Trophoblast cell (in vitro differentiated cells and primary cell): Measurements from ENCODE around the gene FASN.
"Not testable (repeated sequence)": the region's sequence is repeated elsewhere in the genome, so short reads cannot be mapped to it uniquely, and the experiment has no call there.

Experiments used
- DNase-seq, 2 donors: peaks; one replicate each; pipeline ENCODE4 v3.0.0-alpha.2; 2016
- H2AFZ ChIP-seq: 2 replicates; pipeline ENCODE4 v1.6.1; 2013; ENCODE audit warnings: low read length, moderate library complexity, mild to moderate bottlenecking; ENCODE audit not compliant: insufficient read depth, poor library complexity
- H2AK5ac ChIP-seq: 2 replicates; pipeline ENCODE4 v1.6.1; 2013; ENCODE audit warnings: mild to moderate bottlenecking, low read length
- H2BK120ac ChIP-seq: 2 replicates; pipeline ENCODE4 v1.6.1; 2013; ENCODE audit warnings: low read length, mild to moderate bottlenecking, moderate library complexity; ENCODE audit not compliant: insufficient read depth, poor library complexity
- H2BK12ac ChIP-seq: 2 replicates; pipeline ENCODE4 v1.6.1; 2013; ENCODE audit warnings: mild to moderate bottlenecking, low read length, moderate library complexity
- H2BK5ac ChIP-seq: 2 replicates; pipeline ENCODE4 v1.6.1; 2013; ENCODE audit warnings: low read length, low read depth, moderate library complexity, mild to moderate bottlenecking; ENCODE audit not compliant: poor library complexity
- H3K14ac ChIP-seq: 2 replicates; pipeline ENCODE4 v1.6.1; 2013; ENCODE audit warnings: mild to moderate bottlenecking, low read length
- H3K18ac ChIP-seq: 2 replicates; pipeline ENCODE4 v1.6.1; 2013; ENCODE audit warnings: mild to moderate bottlenecking, low read length
- H3K23ac ChIP-seq: 2 replicates; pipeline ENCODE4 v1.6.1; 2013; ENCODE audit warnings: low read length
- H3K27ac ChIP-seq: 2 replicates; pipeline ENCODE4 v1.5.1; 2013; ENCODE audit warnings: low read depth, mild to moderate bottlenecking, inconsistent platforms, low read length, moderate library complexity
- H3K27me3 ChIP-seq: 2 replicates; pipeline ENCODE4 v1.6.1; 2013; ENCODE audit warnings: inconsistent platforms, mild to moderate bottlenecking, low read length, moderate library complexity; ENCODE audit not compliant: insufficient read depth
- H3K36me3 ChIP-seq, 2 experiments: 1 replicate in 1 of 2; 2 replicates in 1 of 2; pipeline ENCODE4 v1.6.1; 2013; ENCODE audit warnings: low read length in 2 of 2, mild to moderate bottlenecking in 2 of 2, moderate library complexity in 1 of 2; ENCODE audit not compliant: insufficient read depth in 2 of 2, control insufficient read depth in 1 of 2
- H3K4ac ChIP-seq: 2 replicates; pipeline ENCODE4 v1.6.1; 2013; ENCODE audit warnings: low read depth, mild to moderate bottlenecking, low read length, moderate library complexity
- H3K4me1 ChIP-seq, 2 experiments: 1 replicate in 1 of 2; 2 replicates in 1 of 2; pipeline ENCODE4 v1.6.1; 2013; ENCODE audit warnings: low read length in 2 of 2, mild to moderate bottlenecking in 2 of 2, moderate library complexity in 1 of 2; ENCODE audit not compliant: insufficient read depth in 2 of 2, control insufficient read depth in 1 of 2
- H3K4me2 ChIP-seq: 2 replicates; pipeline ENCODE4 v1.6.1; 2013; ENCODE audit warnings: inconsistent platforms, mild to moderate bottlenecking, low read length, moderate library complexity
- H3K4me3 ChIP-seq: 2 replicates; pipeline ENCODE4 v1.5.1; 2013; ENCODE audit warnings: mild to moderate bottlenecking, low read depth, low read length, inconsistent platforms
- H3K79me1 ChIP-seq: one replicate; pipeline ENCODE4 v1.6.1; 2013; ENCODE audit warnings: low read length
- H3K79me2 ChIP-seq: 2 replicates; pipeline ENCODE4 v1.6.1; 2013; ENCODE audit warnings: low read length, mild to moderate bottlenecking; ENCODE audit not compliant: control insufficient read depth, insufficient read depth, poor library complexity
- H3K9ac ChIP-seq: 2 replicates; pipeline ENCODE4 v1.6.1; 2013; ENCODE audit warnings: mild to moderate bottlenecking, low read length
- H3K9me3 ChIP-seq: 2 replicates; pipeline ENCODE4 v1.6.1; 2013; ENCODE audit warnings: low read depth, mild to moderate bottlenecking, control low read depth, inconsistent platforms, low read length; ENCODE audit not compliant: insufficient read depth
- H4K12ac ChIP-seq: 2 replicates; pipeline ENCODE4 v1.6.1; 2013; ENCODE audit warnings: low read depth, mild to moderate bottlenecking, low read length, moderate library complexity
- H4K8ac ChIP-seq: 2 replicates; pipeline ENCODE4 v1.6.1; 2013; ENCODE audit warnings: low read depth, mild to moderate bottlenecking, low read length, moderate library complexity
- H4K91ac ChIP-seq: one replicate; pipeline ENCODE4 v1.6.1; 2013; ENCODE audit warnings: low read depth, mild to moderate bottlenecking, low read length, moderate library complexity
- WGBS: extraction: QIAGEN DNeasy Blood & Tissue Kit; methylation state at CpG from one replicate; pipeline ENCODE4 v1.1.7; 2013; ENCODE audit warnings: missing lambda C conversion rate; ENCODE audit not compliant: insufficient read length, insufficient coverage; ENCODE audit errors: extremely low coverage; 5-methylcytosine and 5-hydroxymethylcytosine counted together

Gene FASN

GRCh38 chr17:82042649-82043048 is 55.4 kb downstream of the FASN start:
- Histone ChIP-seq H4K8ac (no peak overlapping the region), H2BK5ac (no peak overlapping the region), H3K27me3 (no peaks in the 10 kb centered on the region), H3K4me1 (no peaks in the 10 kb centered on the region), H2BK120ac (no peak overlapping the region), H3K9me3 (peaks cover 9% of the 10 kb centered on the region), H4K91ac (no peak overlapping the region), H2BK12ac (no peak overlapping the region), H3K79me1 (no peaks in the 10 kb centered on the region), H3K23ac (no peak overlapping the region), H3K4me2 (no peak overlapping the region), H3K36me3 (peaks cover 9% of the 10 kb centered on the region in 2 experiments), H4K12ac (no peak overlapping the region), H3K18ac (no peak overlapping the region), H3K14ac (no peak overlapping the region), H3K4ac (no peak overlapping the region), H3K27ac (no peak overlapping the region), H3K9ac (peak overlapping the region; percentile 4), H3K4me3 (peak overlapping the region; percentile 52), H3K79me2 (no peaks in the 10 kb centered on the region), H2AK5ac (no peak overlapping the region), H2AFZ (no peak overlapping the region)
- no peak for DNase-seq
- no CpG with 5 or more reads among the region's 9 CpGs for WGBS

GRCh38 chr17:82041144-82041814 is 56.8 kb downstream of the FASN start:
- no peak overlapping the region for H3K4ac ChIP-seq
- H4K91ac ChIP-seq = no peak overlapping the region
- no peak overlapping the region for H3K9ac ChIP-seq
- no peak overlapping the region for H3K27ac ChIP-seq
- no peak overlapping the region for H4K12ac ChIP-seq
- no peak overlapping the region for H2AK5ac ChIP-seq
- no peak overlapping the region for H3K4me3 ChIP-seq
- no peaks in the 10 kb centered on the region for H3K27me3 ChIP-seq
- H3K4me1 ChIP-seq = peaks cover 5% of the 10 kb centered on the region in 2 experiments
- H3K4me2 ChIP-seq = no peak overlapping the region
- no peak overlapping the region for H2BK120ac ChIP-seq
- no peak overlapping the region for H3K23ac ChIP-seq
- H2BK5ac ChIP-seq = no peak overlapping the region
- no peaks in the 10 kb centered on the region for H3K36me3 ChIP-seq
- no peak overlapping the region for H2BK12ac ChIP-seq
- H4K8ac ChIP-seq = no peak overlapping the region
- H2AFZ ChIP-seq = no peak overlapping the region
- H3K79me1 ChIP-seq = peaks cover 4% of the 10 kb centered on the region
- H3K14ac ChIP-seq = no peak overlapping the region
- peaks cover 5% of the 10 kb centered on the region for H3K79me2 ChIP-seq
- no CpG with 5 or more reads among the region's 17 CpGs for WGBS
- no peak overlapping the region for H3K18ac ChIP-seq
- H3K9me3 ChIP-seq = peaks cover 6% of the 10 kb centered on the region
- no peak for DNase-seq

DNA sequence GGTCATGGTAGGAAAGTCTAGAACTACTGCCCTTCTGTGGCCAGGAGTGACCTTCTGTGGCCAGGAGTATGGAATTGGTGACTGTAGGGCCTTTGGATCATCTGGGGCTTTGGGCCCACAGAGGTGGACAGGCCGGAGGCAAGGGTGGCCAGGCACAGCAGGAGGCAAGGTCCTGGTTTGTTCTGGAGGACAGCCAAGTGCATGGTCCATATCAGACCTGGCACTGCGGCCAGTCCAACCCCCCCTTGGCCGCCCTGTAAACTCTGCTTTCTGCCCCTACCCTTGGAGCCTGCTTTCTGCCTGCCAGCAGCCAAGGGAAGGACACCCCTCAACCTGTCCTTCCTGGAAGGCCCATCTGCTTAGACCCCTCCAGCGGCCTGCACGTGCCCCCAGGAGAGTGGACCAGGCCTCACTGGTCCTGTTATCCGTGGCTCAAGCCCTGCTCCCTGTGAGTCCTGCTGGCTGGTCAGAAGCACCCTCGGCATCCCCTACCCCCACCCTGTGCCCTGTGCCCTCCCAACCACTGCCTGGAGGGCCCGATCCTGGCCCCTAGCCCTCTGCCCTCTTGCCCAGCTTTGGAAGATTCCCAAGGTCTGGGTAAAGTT is 58.2 kb downstream of the FASN start:
- H3K27ac ChIP-seq = no peak overlapping the region
- H3K14ac ChIP-seq = no peak overlapping the region
- H4K12ac ChIP-seq = no peak overlapping the region
- H3K4ac ChIP-seq = no peak overlapping the region
- no peaks in the 10 kb centered on the region for H3K27me3 ChIP-seq
- no peak overlapping the region for H4K91ac ChIP-seq
- no peak overlapping the region for H3K4me3 ChIP-seq
- H4K8ac ChIP-seq = no peak overlapping the region
- H3K36me3 ChIP-seq = peaks cover 0 to 8% of the 10 kb centered on the region in 2 experiments
- no peak overlapping the region for H3K4me2 ChIP-seq
- no peak overlapping the region for H3K18ac ChIP-seq
- DNase-seq = no peak
- no peak overlapping the region for H3K9ac ChIP-seq
- H2BK5ac ChIP-seq = no peak overlapping the region
- no CpG with 5 or more reads among the region's 8 CpGs for WGBS
- no peak overlapping the region for H3K23ac ChIP-seq
- H2AFZ ChIP-seq = no peak overlapping the region
- H2BK120ac ChIP-seq = no peak overlapping the region
- no peak overlapping the region for H2AK5ac ChIP-seq
- H3K9me3 ChIP-seq = peaks cover 4% of the 10 kb centered on the region
- no peak overlapping the region for H2BK12ac ChIP-seq
- H3K79me1 ChIP-seq = peaks cover 4% of the 10 kb centered on the region
- H3K79me2 ChIP-seq = peaks cover 5% of the 10 kb centered on the region
- H3K4me1 ChIP-seq = peaks cover 5 to 6% of the 10 kb centered on the region in 2 experiments

DNA sequence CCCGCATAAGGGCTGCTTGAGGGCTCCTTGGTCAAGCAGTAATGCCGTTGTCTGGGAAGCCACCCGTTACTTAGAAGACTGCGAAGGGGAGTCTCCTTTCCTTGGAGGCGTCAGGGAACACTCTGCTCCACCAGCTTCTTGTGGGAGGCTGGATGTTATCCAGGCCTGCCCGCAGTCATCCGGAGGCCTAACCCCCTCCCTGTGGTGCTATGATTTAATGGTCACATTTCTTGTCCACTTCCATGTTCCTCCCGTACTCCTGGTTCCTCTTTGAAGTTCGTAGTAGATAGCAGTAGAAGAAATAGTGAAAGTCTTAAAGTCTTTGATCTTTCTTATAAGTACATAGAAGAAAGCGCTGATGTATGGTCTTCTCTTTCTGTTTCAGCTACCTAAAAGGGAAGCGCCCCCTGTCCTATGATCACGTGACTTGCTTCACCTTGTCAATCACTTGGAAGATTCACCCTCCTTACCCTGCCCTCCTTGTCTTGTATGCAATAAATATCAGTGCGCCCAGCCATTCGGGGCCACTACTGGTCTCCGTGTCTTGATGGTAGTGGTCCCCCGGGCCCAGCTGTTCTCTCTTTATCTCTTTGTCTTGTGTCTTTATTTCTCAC is 59.1 kb downstream of the FASN start:
- not testable (repeated sequence) for H3K4me2 ChIP-seq, H4K12ac ChIP-seq, H2AFZ ChIP-seq, H3K4me3 ChIP-seq, H3K14ac ChIP-seq, H3K18ac ChIP-seq, H2AK5ac ChIP-seq, H3K4ac ChIP-seq, H3K79me2 ChIP-seq, H4K8ac ChIP-seq, H3K23ac ChIP-seq, H2BK5ac ChIP-seq, H3K27ac ChIP-seq, H2BK120ac ChIP-seq, H2BK12ac ChIP-seq, H3K27me3 ChIP-seq, H3K79me1 ChIP-seq, H3K9me3 ChIP-seq, H3K9ac ChIP-seq, DNase-seq, H3K4me1 ChIP-seq, H3K36me3 ChIP-seq, H4K91ac ChIP-seq
- no CpG with 5 or more reads among the region's 16 CpGs for WGBS
